Fibroblast of skin of left biceps (primary cell): ENCODE measurements around the gene RAB3C.
"Not testable (repeated sequence)": the region's sequence is repeated elsewhere in the genome, so short reads cannot be mapped to it uniquely, and the experiment has no call there.

Experiments used
- DNase-seq, 2 experiments: peaks; one replicate each; pipeline ENCODE4 v3.0.0-alpha.2; 2013; ENCODE audit warnings: low read depth in 2 of 2

RAB3C gene

GRCh38 chr5:58674711-58675110 lies 91.8 kb downstream of the RAB3C start:
- DNase-seq: no peak

- no peak for DNase-seq
Measured at GRCh38 chr5:58675341-58675740, 92.5 kb downstream of the RAB3C start.

GRCh38 chr5:58677650-58678049 lies 94.8 kb downstream of the RAB3C start:
- DNase-seq: no peak

GRCh38 chr5:58680503-58680902 lies 97.6 kb downstream of the RAB3C start:
- DNase-seq: no peak

GRCh38 chr5:58681943-58682342 lies 99.1 kb downstream of the RAB3C start:
- no peak for DNase-seq

GRCh38 chr5:58683567-58683966 lies 100.7 kb downstream of the RAB3C start:
- DNase-seq: no peak

GRCh38 chr5:58687079-58687478 lies 104.2 kb downstream of the RAB3C start:
- no peak for DNase-seq

GRCh38 chr5:58687595-58687994 lies 104.7 kb downstream of the RAB3C start:
- no peak for DNase-seq

- DNase-seq: not testable (repeated sequence)
Measured at GRCh38 chr5:58699088-58699761, 116.3 kb downstream of the RAB3C start.

GRCh38 chr5:58699762-58700118 lies 116.9 kb downstream of the RAB3C start:
- no peak for DNase-seq

GRCh38 chr5:58703925-58704555 lies 121.2 kb downstream of the RAB3C start:
- no peak for DNase-seq

- DNase-seq: no peak
Measured at GRCh38 chr5:58706736-58707135, 123.9 kb downstream of the RAB3C start.

- DNase-seq: no peak
Measured at GRCh38 chr5:58708456-58708855, 125.6 kb downstream of the RAB3C start.

GRCh38 chr5:58710425-58710824 lies 127.5 kb downstream of the RAB3C start:
- not testable (repeated sequence) for DNase-seq

GRCh38 chr5:58710871-58711270 lies 128.0 kb downstream of the RAB3C start:
- no peak for DNase-seq

- no peak for DNase-seq
Measured at GRCh38 chr5:58711965-58712364, 129.1 kb downstream of the RAB3C start.

- DNase-seq: no peak
Measured at GRCh38 chr5:58714046-58714445, 131.2 kb downstream of the RAB3C start.

GRCh38 chr5:58715997-58716656 lies 133.3 kb downstream of the RAB3C start:
- no peak for DNase-seq

- DNase-seq: no peak
Measured at GRCh38 chr5:58716713-58717112, 133.8 kb downstream of the RAB3C start.

GRCh38 chr5:58717303-58718007 lies 134.6 kb downstream of the RAB3C start:
- no peak for DNase-seq

- no peak for DNase-seq
Measured at GRCh38 chr5:58718269-58718978, 135.5 kb downstream of the RAB3C start.

- DNase-seq: no peak
Measured at GRCh38 chr5:58722160-58722559, 139.3 kb downstream of the RAB3C start.
